Liver (tissue), 9 donors: Measurements from ENCODE around the gene ARF4. TPM values are rescaled to one million over a fixed set of nuclear protein-coding genes. Genes with fewer than 3 reads are reported as not detected.

Experiments used
- DNase-seq: peaks from one replicate; pipeline ENCODE4 v3.0.0-alpha.2; 2017; ENCODE audit warnings: low spot score
- H3K27ac ChIP-seq, 2 donors: one replicate each; pipeline ENCODE4 v1.7.0; 2013; ENCODE audit warnings: inconsistent platforms in 2 of 2, low read length in 2 of 2, control low read depth in 1 of 2, low read depth in 1 of 2, mild to moderate bottlenecking in 1 of 2
- H3K27me3 ChIP-seq, 4 donors: one replicate each; pipeline versions ENCODE4 v1.6.1 to v1.7.0; 2013; ENCODE audit warnings: low read length in 3 of 4, inconsistent platforms in 1 of 4, mild to moderate bottlenecking in 1 of 4, moderate library complexity in 1 of 4; ENCODE audit not compliant: control insufficient read depth in 4 of 4, insufficient read depth in 4 of 4
- H3K36me3 ChIP-seq, 4 donors: one replicate each; pipeline versions ENCODE4 v1.6.1 to v1.7.0; 2013; ENCODE audit warnings: low read length in 3 of 4, mild to moderate bottlenecking in 3 of 4, low read depth in 1 of 4, moderate library complexity in 1 of 4; ENCODE audit not compliant: control insufficient read depth in 4 of 4, insufficient read depth in 3 of 4
- H3K4me1 ChIP-seq, 4 donors: one replicate each; pipeline versions ENCODE4 v1.6.1 to v1.7.0; 2013; ENCODE audit warnings: low read length in 3 of 4, mild to moderate bottlenecking in 3 of 4, moderate library complexity in 1 of 4; ENCODE audit not compliant: control insufficient read depth in 4 of 4, insufficient read depth in 4 of 4
- H3K4me3 ChIP-seq, 3 donors: one replicate each; pipeline versions ENCODE4 v1.6.1 to v1.7.0; 2013; ENCODE audit warnings: low read length in 3 of 3, control low read depth in 1 of 3, low read depth in 1 of 3, mild to moderate bottlenecking in 1 of 3
- H3K9ac ChIP-seq, 2 donors: one replicate each; pipeline ENCODE4 v1.7.0; 2013; ENCODE audit warnings: low read length in 2 of 2, mild to moderate bottlenecking in 2 of 2, moderate library complexity in 2 of 2, control low read depth in 1 of 2, low read depth in 1 of 2
- H3K9me3 ChIP-seq, 4 donors: one replicate each; pipeline versions ENCODE4 v1.6.1 to v1.7.0; 2013; ENCODE audit warnings: low read length in 3 of 4; ENCODE audit not compliant: control insufficient read depth in 4 of 4
- EGR1 ChIP-seq, 2 donors: IDR thresholded peaks; 2 replicates each; pipeline ENCODE4 v1.6.1; 2016 to 2018; ENCODE audit warnings: antibody characterized with exemption in 2 of 2, low read depth in 2 of 2
- FOXA1 ChIP-seq: IDR thresholded peaks from 2 replicates; pipeline ENCODE4 v1.6.1; 2016; ENCODE audit warnings: antibody characterized with exemption
- FOXA2 ChIP-seq: IDR thresholded peaks from 2 replicates; pipeline ENCODE4 v1.6.1; 2016; ENCODE audit warnings: antibody characterized with exemption
- GABPA ChIP-seq, 2 donors: IDR thresholded peaks in 1 of 2; conservative IDR thresholded peaks in 1 of 2; 2 replicates each; pipeline ENCODE4 v1.6.1; 2016; ENCODE audit warnings: antibody characterized with exemption in 2 of 2, mild to moderate bottlenecking in 1 of 2, moderate library complexity in 1 of 2
- HNF4A ChIP-seq, 2 donors: conservative IDR thresholded peaks; 2 replicates each; pipeline ENCODE4 v1.6.1; 2016; ENCODE audit warnings: antibody characterized with exemption in 2 of 2, mild to moderate bottlenecking in 2 of 2
- HNF4G ChIP-seq: IDR thresholded peaks from 2 replicates; pipeline ENCODE4 v1.6.1; 2016; ENCODE audit warnings: antibody characterized with exemption
- JUND ChIP-seq, 2 donors: IDR thresholded peaks; 2 replicates each; pipeline ENCODE4 v1.6.1; 2016; ENCODE audit warnings: antibody characterized with exemption in 2 of 2
- NR2F2 ChIP-seq: IDR thresholded peaks from 2 replicates; pipeline ENCODE4 v1.6.1; 2016; ENCODE audit warnings: antibody characterized with exemption
- RAD21 ChIP-seq, 2 donors: IDR thresholded peaks; 2 replicates each; pipeline ENCODE4 v1.6.1; 2016; ENCODE audit warnings: antibody characterized with exemption in 2 of 2, mild to moderate bottlenecking in 2 of 2
- RXRA ChIP-seq, 2 donors: IDR thresholded peaks; 2 replicates each; pipeline ENCODE4 v1.6.1; 2017 to 2018; ENCODE audit warnings: antibody characterized with exemption in 2 of 2, mild to moderate bottlenecking in 1 of 2
- SP1 ChIP-seq: IDR thresholded peaks from 2 replicates; pipeline ENCODE4 v1.6.1; 2018; ENCODE audit warnings: antibody characterized with exemption, mild to moderate bottlenecking
- TAF1 ChIP-seq: conservative IDR thresholded peaks from 2 replicates; pipeline ENCODE4 v1.6.1; 2016; ENCODE audit warnings: antibody characterized with exemption, mild to moderate bottlenecking
- YY1 ChIP-seq: IDR thresholded peaks from 2 replicates; pipeline ENCODE4 v1.6.1; 2016; ENCODE audit warnings: antibody characterized with exemption, mild to moderate bottlenecking
- WGBS: extraction: QIAGEN DNeasy Blood & Tissue Kit; methylation state at CpG from one replicate; pipeline ENCODE4 v1.1.7; 2013; 5-methylcytosine and 5-hydroxymethylcytosine counted together
- polyA plus RNA-seq, 2 donors: library from polyadenylated mRNA; stranded (reverse) in 1 of 2; unstranded in 1 of 2; fragments of 200-250 nt in 1 of 2; fragments of >200 nt in 1 of 2; fragmentation: Nextera tagmentation in 1 of 2; extraction: Ambion mirVana in 1 of 2; gene quantifications; one replicate each; pipeline versions ENCODE4 v1.2.1 to v1.2.3, GENCODE V29; 2013 to 2015
- total RNA-seq, 2 donors: library from RNA; depleted of rRNA; stranded (reverse); fragments of >200 nt; gene quantifications; one replicate each; pipeline ENCODE4 v1.2.3, GENCODE V29; 2014
- TF ChIP-seq, protein P1 (sequence below): fragments of 150-350 bp; IDR thresholded peaks from 2 replicates; pipeline ENCODE4 v1.5.1; 2017; ENCODE audit warnings: improper control_type of control experiment, low read depth, low read length; ENCODE audit not compliant: missing input control
- TF ChIP-seq, protein P2 (sequence below): IDR thresholded peaks from 2 replicates; pipeline ENCODE4 v1.6.1; 2016; ENCODE audit warnings: antibody characterized with exemption
- TF ChIP-seq, protein P3 (sequence below): IDR thresholded peaks from 2 replicates; pipeline ENCODE4 v1.6.1; 2016; ENCODE audit warnings: antibody characterized with exemption
- TF ChIP-seq, protein P4 (sequence below): IDR thresholded peaks from 2 replicates; pipeline ENCODE4 v1.6.1; 2016; ENCODE audit warnings: antibody characterized with exemption, mild to moderate bottlenecking
- TF ChIP-seq, protein P5 (sequence below): IDR thresholded peaks from 2 replicates; pipeline ENCODE4 v1.6.1; 2016; ENCODE audit warnings: antibody characterized with exemption
- donor health status: healthy.
- donor health status: healthy.
- donor health status: healthy.
- donor health status: healthy.
- donor health status: healthy.

ARF4 gene
- total and polyA plus RNA-seq, 4 donors, result 90.0 to 143 (median 106) TPM

DNA sequence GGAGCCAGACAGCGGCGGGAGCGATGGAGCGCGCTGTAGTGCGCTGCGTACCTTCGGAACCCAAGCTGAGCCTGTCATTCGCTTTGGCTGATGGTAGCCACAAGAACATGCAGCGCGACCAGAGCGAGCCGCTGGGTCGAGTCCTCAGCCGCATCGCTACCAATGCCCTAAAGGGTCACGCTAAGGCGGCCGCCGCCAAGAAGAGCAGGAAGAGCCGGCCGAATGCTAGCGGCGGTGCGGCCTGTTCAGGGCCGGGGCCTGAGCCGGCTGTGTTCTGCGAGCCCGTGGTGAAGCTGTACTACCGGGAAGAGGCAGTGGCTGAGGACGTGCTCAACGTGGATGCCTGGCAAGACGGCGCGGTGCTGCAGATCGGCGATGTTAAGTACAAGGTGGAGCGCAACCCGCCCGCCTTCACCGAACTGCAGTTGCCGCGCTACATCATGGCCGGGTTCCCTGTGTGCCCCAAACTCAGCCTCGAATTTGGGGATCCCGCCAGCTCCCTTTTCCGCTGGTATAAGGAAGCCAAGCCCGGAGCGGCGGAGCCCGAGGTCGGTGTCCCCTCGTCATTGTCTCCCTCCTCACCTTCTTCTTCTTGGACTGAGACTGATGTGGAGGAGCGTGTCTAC, 40.6 kb downstream of the ARF4 start:
- Histone ChIP-seq H3K4me3 (peak overlapping the region; percentile 88 to 96 (median 95)), H3K9me3 (no peaks in the 10 kb centered on the region), H3K36me3 (peaks cover 0 to 6% (median 4%) of the 10 kb centered on the region in 4 donors), H3K9ac (peak overlapping the region; percentile 80 to 89), H3K27me3 (no peaks in the 10 kb centered on the region), H3K27ac (peak overlapping the region; percentile 89 to 90), H3K4me1 (peaks cover 11 to 20% (median 16%) of the 10 kb centered on the region in 4 donors)
- under 1% methylated on average over 54 of the region's 54 CpGs for WGBS
- peak; percentile 50 for DNase-seq
- TF ChIP-seq, protein P1, sequence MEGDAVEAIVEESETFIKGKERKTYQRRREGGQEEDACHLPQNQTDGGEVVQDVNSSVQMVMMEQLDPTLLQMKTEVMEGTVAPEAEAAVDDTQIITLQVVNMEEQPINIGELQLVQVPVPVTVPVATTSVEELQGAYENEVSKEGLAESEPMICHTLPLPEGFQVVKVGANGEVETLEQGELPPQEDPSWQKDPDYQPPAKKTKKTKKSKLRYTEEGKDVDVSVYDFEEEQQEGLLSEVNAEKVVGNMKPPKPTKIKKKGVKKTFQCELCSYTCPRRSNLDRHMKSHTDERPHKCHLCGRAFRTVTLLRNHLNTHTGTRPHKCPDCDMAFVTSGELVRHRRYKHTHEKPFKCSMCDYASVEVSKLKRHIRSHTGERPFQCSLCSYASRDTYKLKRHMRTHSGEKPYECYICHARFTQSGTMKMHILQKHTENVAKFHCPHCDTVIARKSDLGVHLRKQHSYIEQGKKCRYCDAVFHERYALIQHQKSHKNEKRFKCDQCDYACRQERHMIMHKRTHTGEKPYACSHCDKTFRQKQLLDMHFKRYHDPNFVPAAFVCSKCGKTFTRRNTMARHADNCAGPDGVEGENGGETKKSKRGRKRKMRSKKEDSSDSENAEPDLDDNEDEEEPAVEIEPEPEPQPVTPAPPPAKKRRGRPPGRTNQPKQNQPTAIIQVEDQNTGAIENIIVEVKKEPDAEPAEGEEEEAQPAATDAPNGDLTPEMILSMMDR, result no peak
- peak; percentile 0 for TF ChIP-seq YY1

DNA sequence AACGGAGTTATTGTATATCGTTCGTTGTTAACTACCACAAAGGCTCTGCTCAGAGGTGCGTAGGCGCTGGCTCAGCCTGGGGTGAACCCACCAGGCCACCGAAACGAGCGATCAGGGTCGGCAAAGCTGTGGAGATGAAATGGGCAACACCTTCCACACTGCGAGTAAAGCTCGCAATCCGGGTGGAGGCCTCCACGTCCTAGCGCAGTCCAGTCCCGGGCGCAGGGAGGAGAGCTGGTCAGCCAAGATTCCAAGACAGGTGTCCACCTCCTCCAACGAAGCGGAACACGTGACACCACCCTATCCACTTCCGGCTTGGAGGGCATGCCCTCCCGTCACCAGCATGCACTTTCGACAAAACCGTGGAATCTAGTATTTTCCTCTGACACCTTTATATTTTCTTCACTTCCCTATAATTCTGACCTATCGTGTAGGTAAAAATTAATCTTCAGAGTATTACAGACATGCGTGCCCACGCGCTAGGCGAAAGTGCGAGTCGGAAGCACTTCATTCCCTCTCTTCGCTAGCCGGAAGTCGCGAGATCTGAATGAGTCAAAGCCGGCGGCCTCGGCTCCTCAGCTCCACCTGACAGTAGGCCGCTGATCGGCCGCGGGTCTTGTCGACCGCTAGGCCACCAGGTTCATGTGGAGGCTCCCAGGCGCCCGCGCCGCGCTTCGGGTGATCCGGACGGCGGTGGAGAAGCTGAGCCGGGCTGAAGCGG, 41.2 kb downstream of the ARF4 start, which contains the start of gene PDE12:
TSS of gene PDE12 (plus strand) at position 537 of the 721 bp plus-strand sequence. CDS start at position 643, 106 bp downstream.
- Histone ChIP-seq H3K27me3 (no peaks in the 10 kb centered on the region), H3K36me3 (peaks cover 0 to 6% (median 5%) of the 10 kb centered on the region in 4 donors), H3K4me1 (peaks cover 11 to 20% (median 16%) of the 10 kb centered on the region in 4 donors), H3K9me3 (no peaks in the 10 kb centered on the region), H3K9ac (peak within 1 kb of the TSS; percentile 84 to 89), H3K27ac (peak within 1 kb of the TSS; percentile 89 to 90), H3K4me3 (peak within 1 kb of the TSS; percentile 88 to 96 (median 95))
- under 1% methylated on average over 54 of the region's 54 CpGs for WGBS
- TF ChIP-seq FOXA1 (peak; percentile 16), GABPA (IDR thresholded peaks at IDR 0.05 in 1 of 2, conservative IDR thresholded peaks at IDR 0.05 in 1 of 2) (peak; percentile 87 to 97), YY1 (peak; percentile 83), EGR1 (IDR thresholded peaks at IDR 0.05; ENCODE audit: low read depth in 2 of 2) (peak; percentile 32 to 63), RAD21 (IDR thresholded peaks at IDR 0.05) (peak; percentile 27 to 39), HNF4A (conservative IDR thresholded peaks at IDR 0.05) (peak; percentile 34 to 41), TAF1 (peak; percentile 60), NR2F2 (peak; percentile 85), JUND (IDR thresholded peaks at IDR 0.05) (peak; percentile 41 to 57), RXRA (IDR thresholded peaks at IDR 0.05) (peak; percentile 94 to 95), FOXA2 (no peak), HNF4G (no peak), SP1 (peak; percentile 65)
- TF ChIP-seq, protein P2, sequence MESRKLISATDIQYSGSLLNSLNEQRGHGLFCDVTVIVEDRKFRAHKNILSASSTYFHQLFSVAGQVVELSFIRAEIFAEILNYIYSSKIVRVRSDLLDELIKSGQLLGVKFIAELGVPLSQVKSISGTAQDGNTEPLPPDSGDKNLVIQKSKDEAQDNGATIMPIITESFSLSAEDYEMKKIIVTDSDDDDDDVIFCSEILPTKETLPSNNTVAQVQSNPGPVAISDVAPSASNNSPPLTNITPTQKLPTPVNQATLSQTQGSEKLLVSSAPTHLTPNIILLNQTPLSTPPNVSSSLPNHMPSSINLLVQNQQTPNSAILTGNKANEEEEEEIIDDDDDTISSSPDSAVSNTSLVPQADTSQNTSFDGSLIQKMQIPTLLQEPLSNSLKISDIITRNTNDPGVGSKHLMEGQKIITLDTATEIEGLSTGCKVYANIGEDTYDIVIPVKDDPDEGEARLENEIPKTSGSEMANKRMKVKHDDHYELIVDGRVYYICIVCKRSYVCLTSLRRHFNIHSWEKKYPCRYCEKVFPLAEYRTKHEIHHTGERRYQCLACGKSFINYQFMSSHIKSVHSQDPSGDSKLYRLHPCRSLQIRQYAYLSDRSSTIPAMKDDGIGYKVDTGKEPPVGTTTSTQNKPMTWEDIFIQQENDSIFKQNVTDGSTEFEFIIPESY, result peak; percentile 98
- TF ChIP-seq, protein P3, sequence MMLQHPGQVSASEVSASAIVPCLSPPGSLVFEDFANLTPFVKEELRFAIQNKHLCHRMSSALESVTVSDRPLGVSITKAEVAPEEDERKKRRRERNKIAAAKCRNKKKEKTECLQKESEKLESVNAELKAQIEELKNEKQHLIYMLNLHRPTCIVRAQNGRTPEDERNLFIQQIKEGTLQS, result no peak
- TF ChIP-seq, protein P4, sequence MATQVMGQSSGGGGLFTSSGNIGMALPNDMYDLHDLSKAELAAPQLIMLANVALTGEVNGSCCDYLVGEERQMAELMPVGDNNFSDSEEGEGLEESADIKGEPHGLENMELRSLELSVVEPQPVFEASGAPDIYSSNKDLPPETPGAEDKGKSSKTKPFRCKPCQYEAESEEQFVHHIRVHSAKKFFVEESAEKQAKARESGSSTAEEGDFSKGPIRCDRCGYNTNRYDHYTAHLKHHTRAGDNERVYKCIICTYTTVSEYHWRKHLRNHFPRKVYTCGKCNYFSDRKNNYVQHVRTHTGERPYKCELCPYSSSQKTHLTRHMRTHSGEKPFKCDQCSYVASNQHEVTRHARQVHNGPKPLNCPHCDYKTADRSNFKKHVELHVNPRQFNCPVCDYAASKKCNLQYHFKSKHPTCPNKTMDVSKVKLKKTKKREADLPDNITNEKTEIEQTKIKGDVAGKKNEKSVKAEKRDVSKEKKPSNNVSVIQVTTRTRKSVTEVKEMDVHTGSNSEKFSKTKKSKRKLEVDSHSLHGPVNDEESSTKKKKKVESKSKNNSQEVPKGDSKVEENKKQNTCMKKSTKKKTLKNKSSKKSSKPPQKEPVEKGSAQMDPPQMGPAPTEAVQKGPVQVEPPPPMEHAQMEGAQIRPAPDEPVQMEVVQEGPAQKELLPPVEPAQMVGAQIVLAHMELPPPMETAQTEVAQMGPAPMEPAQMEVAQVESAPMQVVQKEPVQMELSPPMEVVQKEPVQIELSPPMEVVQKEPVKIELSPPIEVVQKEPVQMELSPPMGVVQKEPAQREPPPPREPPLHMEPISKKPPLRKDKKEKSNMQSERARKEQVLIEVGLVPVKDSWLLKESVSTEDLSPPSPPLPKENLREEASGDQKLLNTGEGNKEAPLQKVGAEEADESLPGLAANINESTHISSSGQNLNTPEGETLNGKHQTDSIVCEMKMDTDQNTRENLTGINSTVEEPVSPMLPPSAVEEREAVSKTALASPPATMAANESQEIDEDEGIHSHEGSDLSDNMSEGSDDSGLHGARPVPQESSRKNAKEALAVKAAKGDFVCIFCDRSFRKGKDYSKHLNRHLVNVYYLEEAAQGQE, result peak; percentile 72
- TF ChIP-seq, protein P5, sequence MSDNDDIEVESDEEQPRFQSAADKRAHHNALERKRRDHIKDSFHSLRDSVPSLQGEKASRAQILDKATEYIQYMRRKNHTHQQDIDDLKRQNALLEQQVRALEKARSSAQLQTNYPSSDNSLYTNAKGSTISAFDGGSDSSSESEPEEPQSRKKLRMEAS, result peak; percentile 97
- TF ChIP-seq, protein P1, result no peak
- peak; percentile 84 for DNase-seq
